Osteoblast (primary cell): ENCODE measurements around the gene EDC4. TPM values are rescaled to one million over a fixed set of nuclear protein-coding genes. Genes with fewer than 3 reads are reported as not detected.

Experiments
- DNase-seq: peaks from one replicate; pipeline ENCODE4 v3.0.0; 2011; ENCODE audit warnings: low spot score, mixed read lengths; ENCODE audit not compliant: insufficient read length; ENCODE audit errors: missing footprints
- H2AFZ ChIP-seq: 2 replicates; pipeline ENCODE4 v1.6.0; 2011; ENCODE audit warnings: mild to moderate bottlenecking, low read length
- H3K27ac ChIP-seq: 2 replicates; pipeline ENCODE4 v1.5.1; 2011; ENCODE audit warnings: mild to moderate bottlenecking, low read depth, low read length, moderate library complexity
- H3K27me3 ChIP-seq: 2 replicates; pipeline ENCODE4 v1.6.0; 2012; ENCODE audit warnings: mild to moderate bottlenecking, control low read depth, inconsistent platforms, low read length, moderate library complexity; ENCODE audit not compliant: insufficient read depth
- H3K36me3 ChIP-seq: 2 replicates; pipeline ENCODE4 v1.5.1; 2011; ENCODE audit warnings: mild to moderate bottlenecking, low read length, control low read depth, moderate library complexity; ENCODE audit not compliant: insufficient read depth
- H3K4me1 ChIP-seq: 2 replicates; pipeline ENCODE4 v1.5.1; 2011; ENCODE audit warnings: mild to moderate bottlenecking, low read length, control low read depth, moderate library complexity; ENCODE audit not compliant: insufficient read depth
- H3K4me2 ChIP-seq: 2 replicates; pipeline ENCODE4 v1.6.0; 2011; ENCODE audit warnings: mild to moderate bottlenecking, low read length; ENCODE audit not compliant: insufficient read depth
- H3K4me3 ChIP-seq: fragments of 200-600 bp; sonication (generic); 3 replicates; pipeline ENCODE4 v1.5.1; 2012; ENCODE audit warnings: mild to moderate bottlenecking, low read length, inconsistent platforms; ENCODE audit not compliant: insufficient read depth
- H3K79me2 ChIP-seq: 2 replicates; pipeline ENCODE4 v1.6.0; 2012; ENCODE audit warnings: mild to moderate bottlenecking, low read length, control low read depth, inconsistent platforms; ENCODE audit not compliant: insufficient read depth
- H3K9me3 ChIP-seq: 2 replicates; pipeline ENCODE4 v1.5.1; 2011; ENCODE audit warnings: low read depth, low read length, control low read depth
- H4K20me1 ChIP-seq: 2 replicates; pipeline ENCODE4 v1.6.0; 2012; ENCODE audit warnings: mild to moderate bottlenecking, low read length, control low read depth; ENCODE audit not compliant: insufficient read depth
- total RNA-seq: library from RNA; depleted of rRNA; stranded (reverse); fragments of >200 nt; gene quantifications from 2 replicates; pipeline ENCODE4 v1.2.3, GENCODE V29; 2012
- TF ChIP-seq, protein P1 (sequence below): IDR thresholded peaks from 2 replicates; pipeline ENCODE4 v1.5.1; 2011; ENCODE audit warnings: mild to moderate bottlenecking, low read depth, low read length, moderate library complexity; ENCODE audit errors: extremely low read depth

EDC4 gene
- total RNA-seq, 1 donor, result 60.8 TPM

DNA sequence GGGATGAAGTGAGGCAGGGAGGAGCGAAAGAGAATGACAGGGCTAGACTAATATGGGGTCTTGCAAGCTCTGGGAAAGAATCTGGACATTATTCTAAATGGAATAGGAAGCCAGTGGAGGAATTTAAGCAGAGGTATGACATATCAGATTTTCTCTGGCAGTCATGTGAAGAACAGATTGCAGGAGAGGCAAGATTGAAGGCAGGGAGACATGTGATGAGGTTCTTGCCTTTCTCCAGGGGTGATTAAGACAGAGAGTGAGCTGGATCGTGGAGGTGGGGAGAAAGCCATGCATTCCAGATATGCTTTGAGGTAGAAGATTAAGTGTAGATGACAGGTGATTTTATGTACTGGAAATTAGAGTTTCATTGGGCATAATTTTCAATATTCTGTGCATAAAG is 35.0 kb upstream of the EDC4 start:
- Histone ChIP-seq H3K4me3 (no peak overlapping the region), H3K9me3 (no peaks in the 10 kb centered on the region), H3K4me2 (no peak overlapping the region), H3K79me2 (peaks cover 13% of the 10 kb centered on the region), H2AFZ (no peak overlapping the region), H3K36me3 (no peaks in the 10 kb centered on the region), H4K20me1 (no peaks in the 10 kb centered on the region), H3K4me1 (peaks cover 13% of the 10 kb centered on the region), H3K27ac (no peak overlapping the region), H3K27me3 (no peaks in the 10 kb centered on the region)
- TF ChIP-seq, protein P1, sequence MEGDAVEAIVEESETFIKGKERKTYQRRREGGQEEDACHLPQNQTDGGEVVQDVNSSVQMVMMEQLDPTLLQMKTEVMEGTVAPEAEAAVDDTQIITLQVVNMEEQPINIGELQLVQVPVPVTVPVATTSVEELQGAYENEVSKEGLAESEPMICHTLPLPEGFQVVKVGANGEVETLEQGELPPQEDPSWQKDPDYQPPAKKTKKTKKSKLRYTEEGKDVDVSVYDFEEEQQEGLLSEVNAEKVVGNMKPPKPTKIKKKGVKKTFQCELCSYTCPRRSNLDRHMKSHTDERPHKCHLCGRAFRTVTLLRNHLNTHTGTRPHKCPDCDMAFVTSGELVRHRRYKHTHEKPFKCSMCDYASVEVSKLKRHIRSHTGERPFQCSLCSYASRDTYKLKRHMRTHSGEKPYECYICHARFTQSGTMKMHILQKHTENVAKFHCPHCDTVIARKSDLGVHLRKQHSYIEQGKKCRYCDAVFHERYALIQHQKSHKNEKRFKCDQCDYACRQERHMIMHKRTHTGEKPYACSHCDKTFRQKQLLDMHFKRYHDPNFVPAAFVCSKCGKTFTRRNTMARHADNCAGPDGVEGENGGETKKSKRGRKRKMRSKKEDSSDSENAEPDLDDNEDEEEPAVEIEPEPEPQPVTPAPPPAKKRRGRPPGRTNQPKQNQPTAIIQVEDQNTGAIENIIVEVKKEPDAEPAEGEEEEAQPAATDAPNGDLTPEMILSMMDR, result no peak
- peak; percentile 65 for DNase-seq

- TF ChIP-seq, protein P1, result no peak
- H4K20me1 ChIP-seq, result peaks cover 8% of the 10 kb centered on the region
- no peaks in the 10 kb centered on the region for H3K36me3 ChIP-seq
- DNase-seq, result no peak
- no peaks in the 10 kb centered on the region for H3K27me3 ChIP-seq
- peak overlapping the region; percentile 98 for H3K4me3 ChIP-seq
- H3K4me2 ChIP-seq, result peak overlapping the region; percentile 95
- peak overlapping the region; percentile 100 for H2AFZ ChIP-seq
- no peaks in the 10 kb centered on the region for H3K9me3 ChIP-seq
- peak overlapping the region; percentile 91 for H3K27ac ChIP-seq
- peaks cover 37% of the 10 kb centered on the region for H3K4me1 ChIP-seq
- peaks cover 33% of the 10 kb centered on the region for H3K79me2 ChIP-seq
These were observed 31.5 kb upstream of the EDC4 start for GRCh38 chr16:67841198-67841815.

GRCh38 chr16:67841816-67842508 is 30.9 kb upstream of the EDC4 start, which contains the start of gene THAP11:
Gene THAP11 (plus strand): TSS chr16:67842320. CDS start chr16:67842555, 235 bp downstream.
- peak within 1 kb of the TSS; percentile 100 for H2AFZ ChIP-seq
- DNase-seq, result peak; percentile 99
- H3K9me3 ChIP-seq, result no peaks in the 10 kb centered on the region
- peak within 1 kb of the TSS; percentile 98 for H3K4me3 ChIP-seq
- H4K20me1 ChIP-seq, result peaks cover 8% of the 10 kb centered on the region
- H3K79me2 ChIP-seq, result peaks cover 35% of the 10 kb centered on the region
- H3K4me2 ChIP-seq, result peak within 1 kb of the TSS; percentile 95
- peaks cover 37% of the 10 kb centered on the region for H3K4me1 ChIP-seq
- no peaks in the 10 kb centered on the region for H3K27me3 ChIP-seq
- no peaks in the 10 kb centered on the region for H3K36me3 ChIP-seq
- peak within 1 kb of the TSS; percentile 91 for H3K27ac ChIP-seq
- TF ChIP-seq, protein P1, result peak; percentile 82
